Smooth muscle cell (in vitro differentiated cells): ENCODE data around the gene LGMN. TPM values are rescaled to one million over a fixed set of nuclear protein-coding genes. Genes with fewer than 3 reads are reported as not detected.

Experiments used
- DNase-seq: peaks from one replicate; lab custom pipeline; 2025; ENCODE audit not compliant: unreplicated experiment; lab: John Stamatoyannopoulos, UW
- H2AFZ ChIP-seq: fragments of 200-600 bp; sonication (generic); 2 replicates; pipeline ENCODE4 v1.6.0; 2016; ENCODE audit warnings: antibody characterized with exemption, low read depth, mild to moderate bottlenecking
- H3F3A ChIP-seq: fragments of 200-600 bp; sonication (generic); 2 replicates; pipeline ENCODE4 v1.6.0; 2017; ENCODE audit warnings: antibody characterized with exemption, low read depth
- H3K27ac ChIP-seq: fragments of 200-600 bp; sonication (generic); 2 replicates; pipeline ENCODE4 v1.5.1; 2016; ENCODE audit warnings: low read depth, mild to moderate bottlenecking
- H3K27me3 ChIP-seq: fragments of 200-600 bp; sonication (generic); 2 replicates; pipeline ENCODE4 v1.6.1; 2016; ENCODE audit warnings: low read depth, mild to moderate bottlenecking
- H3K36me3 ChIP-seq: fragments of 200-600 bp; sonication (generic); 2 replicates; pipeline ENCODE4 v1.5.1; 2016; ENCODE audit warnings: low read depth
- H3K4me1 ChIP-seq: fragments of 200-600 bp; sonication (generic); 2 replicates; pipeline ENCODE4 v1.5.1; 2016; ENCODE audit warnings: low read depth
- H3K4me2 ChIP-seq: fragments of 200-600 bp; sonication (generic); 2 replicates; pipeline ENCODE4 v1.6.0; 2016; ENCODE audit warnings: mild to moderate bottlenecking
- H3K4me3 ChIP-seq: fragments of 200-600 bp; sonication (generic); 2 replicates; pipeline ENCODE4 v1.5.1; 2016; ENCODE audit warnings: mild to moderate bottlenecking
- H3K79me2 ChIP-seq: fragments of 200-600 bp; sonication (generic); 2 replicates; pipeline ENCODE4 v1.6.0; 2016; ENCODE audit warnings: low read depth, mild to moderate bottlenecking
- H3K9ac ChIP-seq: fragments of 200-600 bp; sonication (generic); 2 replicates; pipeline ENCODE4 v1.6.0; 2016; ENCODE audit warnings: low read depth
- H3K9me3 ChIP-seq: fragments of 200-600 bp; sonication (generic); replicated peaks from 2 replicates; pipeline ENCODE4 v1.5.1; 2016; ENCODE audit warnings: low read depth
- H4K20me1 ChIP-seq: fragments of 200-600 bp; sonication (generic); 2 replicates; pipeline ENCODE4 v1.6.0; 2016; ENCODE audit warnings: low read depth
- CTCF ChIP-seq: fragments of 200-600 bp; sonication (generic); IDR thresholded peaks from 2 replicates; pipeline ENCODE4 v1.5.1; 2017; ENCODE audit warnings: borderline replicate concordance, mild to moderate bottlenecking, antibody characterized with exemption; ENCODE audit not compliant: insufficient read depth, poor library complexity, severe bottlenecking
- WGBS: methylation state at CpG from one replicate; pipeline ENCODE4 v1.1.7; 2016; ENCODE audit warnings: low lambda C conversion rate; 5-methylcytosine and 5-hydroxymethylcytosine counted together
- polyA plus RNA-seq: library from polyadenylated mRNA; unstranded; fragments of >200 nt; fragmentation: Nextera tagmentation; extraction: Ambion mirVana; gene quantifications from 2 replicates; pipeline ENCODE4 v1.2.1, GENCODE V29; 2016
- total RNA-seq: library from RNA; depleted of rRNA; stranded (reverse); fragments of >200 nt; gene quantifications from 2 replicates; pipeline ENCODE4 v1.2.3, GENCODE V29; 2014

Gene LGMN
- total and polyA plus RNA-seq, 2 experiments from 2014 or later = 124 to 133 TPM

- no peaks in the 10 kb centered on the region for H3F3A ChIP-seq
Measured at GRCh38 chr14:92686411-92686899, 62.0 kb downstream of the LGMN start.

GRCh38 chr14:92685784-92686355 lies 62.6 kb downstream of the LGMN start:
- H3F3A ChIP-seq = no peaks in the 10 kb centered on the region
- no peak overlapping the region for H3K27ac ChIP-seq
- H3K4me2 ChIP-seq = no peak overlapping the region
- H3K9ac ChIP-seq = no peak overlapping the region
- no peaks in the 10 kb centered on the region for H4K20me1 ChIP-seq
- H3K79me2 ChIP-seq = no peaks in the 10 kb centered on the region
- no peak for DNase-seq
- H3K9me3 ChIP-seq = no peaks in the 10 kb centered on the region
- H3K4me1 ChIP-seq = no peaks in the 10 kb centered on the region
- no peak overlapping the region for H3K4me3 ChIP-seq
- 99% methylated on average over 4 of the region's 4 CpGs for WGBS
- TF ChIP-seq CTCF = no peak
- no peak overlapping the region for H2AFZ ChIP-seq
- H3K36me3 ChIP-seq = no peaks in the 10 kb centered on the region
- peaks cover 14% of the 10 kb centered on the region for H3K27me3 ChIP-seq

More at GRCh38 chr14:92686411-92686899, 62.0 kb downstream of the LGMN start:
- no peaks in the 10 kb centered on the region for H3K36me3 ChIP-seq
- no peaks in the 10 kb centered on the region for H3K9me3 ChIP-seq
- H3K9ac ChIP-seq = no peak overlapping the region
- no peak overlapping the region for H3K27ac ChIP-seq
- 84% methylated on average over 8 of the region's 9 CpGs for whole genome bisulfite sequencing
- H3K4me2 ChIP-seq = peak overlapping the region; percentile 91
- H4K20me1 ChIP-seq = no peaks in the 10 kb centered on the region
- H3K4me1 ChIP-seq = no peaks in the 10 kb centered on the region
- TF ChIP-seq CTCF = no peak
- H3K4me3 ChIP-seq = no peak overlapping the region
- H2AFZ ChIP-seq = no peak overlapping the region
- H3K27me3 ChIP-seq = peaks cover 14% of the 10 kb centered on the region
- no peaks in the 10 kb centered on the region for H3K79me2 ChIP-seq
- no peak for DNase-seq

GRCh38 chr14:92684801-92685560 lies 63.4 kb downstream of the LGMN start:
- WGBS = 88% methylated on average over 18 of the region's 21 CpGs
- Histone ChIP-seq H3K4me3 (no peak overlapping the region), H3K36me3 (no peaks in the 10 kb centered on the region), H3K79me2 (no peaks in the 10 kb centered on the region), H4K20me1 (no peaks in the 10 kb centered on the region), H2AFZ (no peak overlapping the region), H3K4me1 (no peaks in the 10 kb centered on the region), H3K4me2 (no peak overlapping the region), H3K27ac (no peak overlapping the region), H3K9me3 (no peaks in the 10 kb centered on the region), H3K27me3 (peaks cover 14% of the 10 kb centered on the region), H3K9ac (no peak overlapping the region), H3F3A (no peaks in the 10 kb centered on the region)
- no peak for TF ChIP-seq CTCF
- DNase-seq = no peak
